Subcutaneous adipose tissue (tissue), 4 donors: ENCODE results near the gene FUT1. TPM values are rescaled to one million over a fixed set of nuclear protein-coding genes. Genes with fewer than 3 reads are reported as not detected.

ENCODE experiments used
- total RNA-seq, 4 donors: library from RNA; depleted of rRNA; stranded (reverse); fragments of >200 nt; gene quantifications; one replicate each; pipeline ENCODE4 v1.1.0, GENCODE V29; 2016
- TF ChIP-seq, protein P1 (sequence below): fragments of 450-650 bp; IDR thresholded peaks from one replicate; pipeline ENCODE4 v1.5.1; 2016; ENCODE audit warnings: low read depth, mild to moderate bottlenecking, control low read depth, antibody characterized with exemption, moderate library complexity

The FUT1 gene
- total RNA-seq, 4 donors from 2014 or later = 1.0 to 7.2 (median 4.4) TPM

GRCh38 chr19:48777139-48777538, 24.7 kb upstream of the FUT1 start:
- TF ChIP-seq, protein P1, sequence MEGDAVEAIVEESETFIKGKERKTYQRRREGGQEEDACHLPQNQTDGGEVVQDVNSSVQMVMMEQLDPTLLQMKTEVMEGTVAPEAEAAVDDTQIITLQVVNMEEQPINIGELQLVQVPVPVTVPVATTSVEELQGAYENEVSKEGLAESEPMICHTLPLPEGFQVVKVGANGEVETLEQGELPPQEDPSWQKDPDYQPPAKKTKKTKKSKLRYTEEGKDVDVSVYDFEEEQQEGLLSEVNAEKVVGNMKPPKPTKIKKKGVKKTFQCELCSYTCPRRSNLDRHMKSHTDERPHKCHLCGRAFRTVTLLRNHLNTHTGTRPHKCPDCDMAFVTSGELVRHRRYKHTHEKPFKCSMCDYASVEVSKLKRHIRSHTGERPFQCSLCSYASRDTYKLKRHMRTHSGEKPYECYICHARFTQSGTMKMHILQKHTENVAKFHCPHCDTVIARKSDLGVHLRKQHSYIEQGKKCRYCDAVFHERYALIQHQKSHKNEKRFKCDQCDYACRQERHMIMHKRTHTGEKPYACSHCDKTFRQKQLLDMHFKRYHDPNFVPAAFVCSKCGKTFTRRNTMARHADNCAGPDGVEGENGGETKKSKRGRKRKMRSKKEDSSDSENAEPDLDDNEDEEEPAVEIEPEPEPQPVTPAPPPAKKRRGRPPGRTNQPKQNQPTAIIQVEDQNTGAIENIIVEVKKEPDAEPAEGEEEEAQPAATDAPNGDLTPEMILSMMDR = no peak

- TF ChIP-seq, protein P1 = no peak
These were observed 20.1 kb upstream of the FUT1 start for GRCh38 chr19:48772503-48772953.

DNA sequence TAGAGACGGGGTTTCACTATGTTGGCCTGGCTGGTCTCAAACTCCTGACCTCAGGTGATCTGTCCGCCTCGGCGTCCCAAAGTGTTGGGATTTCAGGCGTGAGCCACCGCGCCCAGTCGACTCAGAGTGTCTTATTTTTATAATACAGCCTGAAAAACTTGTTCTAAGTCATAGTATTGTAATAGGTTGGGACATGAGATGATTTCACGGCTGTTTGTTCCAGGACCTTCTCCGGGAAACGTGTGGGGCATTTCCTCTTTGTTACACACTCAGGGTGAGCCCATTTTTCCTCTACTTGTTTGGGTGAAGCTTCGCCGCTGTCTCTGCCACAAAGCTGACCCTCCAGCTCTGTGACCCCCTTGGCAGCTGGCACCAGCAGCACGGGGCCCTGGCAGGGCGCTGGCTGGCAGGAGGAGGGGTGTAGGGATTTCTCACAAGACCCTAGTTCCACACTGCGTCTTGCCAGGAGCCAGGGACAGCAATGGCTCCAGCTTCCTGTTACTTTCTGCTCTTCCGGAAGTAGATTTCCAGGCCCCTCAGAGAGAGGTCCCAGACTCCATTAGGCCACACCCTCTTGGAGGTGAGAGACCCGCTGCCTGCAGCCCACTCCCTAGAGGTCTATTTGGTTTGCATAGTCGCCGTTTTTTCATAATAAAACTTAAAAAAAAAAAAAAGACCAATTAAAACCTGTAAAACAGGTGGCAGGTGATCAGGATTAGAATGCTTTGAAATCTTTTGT, 18.5 kb upstream of the FUT1 start:
- TF ChIP-seq, protein P1 = no peak

DNA sequence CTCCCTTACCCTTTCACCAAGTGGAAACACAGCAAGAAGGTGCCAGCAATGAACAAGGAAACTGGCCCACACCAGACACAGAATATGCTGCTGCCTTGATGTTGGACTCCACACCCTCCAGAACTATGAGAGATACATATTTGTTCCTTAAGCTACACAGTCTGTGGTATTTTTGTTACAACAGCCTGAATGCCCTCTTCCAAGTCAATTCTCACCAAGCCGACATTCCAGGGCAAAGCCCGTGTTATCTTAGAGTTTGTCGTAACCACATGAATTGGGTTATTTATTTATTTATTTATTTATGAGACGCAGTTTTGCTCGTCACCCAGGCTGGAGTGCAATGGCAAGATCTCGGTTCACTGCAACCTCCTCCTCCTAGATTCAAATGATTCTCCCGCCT, 17.8 kb upstream of the FUT1 start:
- TF ChIP-seq, protein P1 = no peak

GRCh38 chr19:48768994-48769713, 16.7 kb upstream of the FUT1 start:
- TF ChIP-seq, protein P1 = no peak

- TF ChIP-seq, protein P1 = no peak
These were observed 8.2 kb upstream of the FUT1 start for GRCh38 chr19:48760504-48761205.

GRCh38 chr19:48757741-48758144, 5.3 kb upstream of the FUT1 start:
- TF ChIP-seq, protein P1 = no peak
